T-helper 2 cell (primary cell): ENCODE results near the gene TBC1D3B.
"Not testable (repeated sequence)": the region's sequence is repeated elsewhere in the genome, so short reads cannot be mapped to it uniquely, and the experiment has no call there.

ENCODE experiments used
- DNase-seq, 5 experiments: peaks; one replicate each; pipeline versions ENCODE4 v3.0.0 to v3.0.0-alpha.2; 2012 to 2022
- total RNA-seq, 2 donors: gene quantifications; one replicate each; lab custom pipeline; 2026; lab: John Stamatoyannopoulos, UW

Gene TBC1D3B
- 0 to 0.20 reads per million in 2 donors for total RNA-seq

GRCh38 chr17:36176536-36176935 is at the start of gene TBC1D3B:
Gene TBC1D3B (minus strand): TSS chr17:36176636. CDS start chr17:36175050, 1,586 bp downstream.
- DNase-seq: not testable (repeated sequence)

DNA sequence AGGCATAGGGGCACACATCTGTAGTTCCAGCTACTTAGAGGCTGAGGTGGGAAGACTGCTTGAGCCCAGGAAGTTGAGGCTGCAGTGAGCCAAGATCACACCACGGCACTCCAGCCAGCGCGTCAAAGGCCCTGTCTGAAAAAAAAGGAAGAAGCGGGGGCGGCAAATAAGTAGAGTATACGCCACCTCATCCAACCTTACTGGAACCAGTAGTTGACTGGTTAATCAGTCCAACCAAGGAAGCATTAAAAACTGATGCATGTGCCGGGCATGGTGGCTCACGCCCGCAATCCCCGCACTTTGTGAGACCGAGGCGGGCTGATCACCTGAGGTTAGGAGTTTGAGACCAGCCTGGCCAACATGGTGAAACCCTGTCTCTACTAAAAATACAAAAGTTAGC is 46.5 kb upstream of the TBC1D3B start:
- DNase-seq: not testable (repeated sequence)

DNA sequence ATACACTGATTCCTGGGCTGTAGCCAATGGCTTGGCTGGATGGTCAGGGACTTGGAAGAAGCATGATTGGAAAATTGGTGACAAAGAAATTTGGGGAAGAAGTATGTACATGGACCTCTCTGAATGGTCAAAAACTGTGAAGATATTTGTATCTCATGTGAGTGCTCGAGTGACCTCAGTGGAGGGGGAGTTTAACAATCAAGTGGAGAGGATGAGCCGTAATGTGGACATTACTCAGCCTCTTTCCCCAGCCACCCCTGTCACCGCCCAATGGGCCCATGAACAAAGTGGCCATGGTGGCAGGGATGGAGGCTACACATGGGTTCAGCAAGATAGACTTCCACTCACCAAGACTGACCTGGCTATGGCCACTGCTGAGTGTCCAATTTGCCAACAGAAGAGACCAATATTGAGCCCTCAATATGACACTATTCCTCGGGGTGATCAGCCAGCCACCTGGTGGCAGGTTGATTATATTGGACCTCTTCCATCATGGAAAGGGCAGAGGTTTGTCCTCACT is 45.2 kb upstream of the TBC1D3B start:
- not testable (repeated sequence) for DNase-seq

DNA sequence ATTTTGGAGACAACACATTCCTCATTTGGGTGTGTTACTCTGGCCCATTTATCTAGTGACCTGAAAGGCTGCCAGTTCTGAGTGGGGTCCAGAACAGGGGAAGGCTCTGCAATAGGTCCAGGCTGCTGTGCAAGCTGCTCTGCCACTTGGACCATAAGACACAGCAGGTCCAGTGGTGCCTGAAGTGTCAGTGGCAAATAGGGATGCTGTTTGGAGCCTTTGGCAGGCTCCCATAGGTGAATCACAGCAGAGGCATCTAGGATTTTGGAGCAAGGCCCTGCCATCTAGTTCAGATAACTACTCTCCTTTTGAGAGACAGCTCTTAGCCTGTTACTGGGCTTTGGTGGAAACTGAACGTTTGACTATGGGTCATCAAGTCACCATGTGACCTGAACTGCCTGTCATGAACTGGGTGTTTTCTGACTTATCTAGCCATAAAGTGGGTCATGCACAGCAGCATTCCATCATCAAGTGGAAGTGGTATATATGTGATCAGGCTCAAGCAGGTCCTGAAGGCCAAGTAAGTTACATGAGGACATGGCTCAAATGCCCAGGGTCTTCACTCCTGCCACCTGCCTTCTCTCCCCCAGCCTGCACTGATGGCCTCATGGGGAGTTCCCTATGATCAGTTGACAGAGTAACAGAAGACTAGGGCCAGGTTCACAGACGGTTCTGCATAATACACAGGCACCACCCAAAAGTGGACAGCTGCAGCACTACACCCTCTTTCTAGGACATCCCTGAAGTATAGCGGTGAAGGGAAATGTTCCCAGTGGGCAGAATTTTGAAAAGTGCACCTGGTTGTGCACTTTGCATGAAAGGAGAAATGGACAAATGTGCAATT is 44.5 kb upstream of the TBC1D3B start:
- DNase-seq: not testable (repeated sequence)

DNA sequence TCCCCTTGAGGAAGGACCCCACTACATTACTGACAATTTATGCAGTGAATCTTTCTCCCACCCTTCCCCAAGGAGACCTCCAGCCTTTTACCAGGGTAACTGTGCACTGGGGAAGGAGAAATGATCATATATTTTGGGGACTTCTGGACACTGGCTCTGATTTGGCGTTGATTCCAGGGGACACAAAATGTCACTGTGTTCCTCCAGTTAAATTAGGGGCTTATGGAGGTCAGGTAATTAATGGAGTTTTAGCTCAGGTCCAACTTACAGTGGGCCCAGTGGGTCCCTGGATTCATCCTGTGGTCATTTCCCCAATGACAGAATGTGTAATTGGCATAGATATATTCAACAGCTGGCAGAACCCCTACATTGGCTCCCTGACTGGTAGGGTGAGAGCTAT is 43.1 kb upstream of the TBC1D3B start:
- not testable (repeated sequence) for DNase-seq

- not testable (repeated sequence) for DNase-seq
Observed at GRCh38 chr17:36215406-36216308, 39.2 kb upstream of the TBC1D3B start.

DNA sequence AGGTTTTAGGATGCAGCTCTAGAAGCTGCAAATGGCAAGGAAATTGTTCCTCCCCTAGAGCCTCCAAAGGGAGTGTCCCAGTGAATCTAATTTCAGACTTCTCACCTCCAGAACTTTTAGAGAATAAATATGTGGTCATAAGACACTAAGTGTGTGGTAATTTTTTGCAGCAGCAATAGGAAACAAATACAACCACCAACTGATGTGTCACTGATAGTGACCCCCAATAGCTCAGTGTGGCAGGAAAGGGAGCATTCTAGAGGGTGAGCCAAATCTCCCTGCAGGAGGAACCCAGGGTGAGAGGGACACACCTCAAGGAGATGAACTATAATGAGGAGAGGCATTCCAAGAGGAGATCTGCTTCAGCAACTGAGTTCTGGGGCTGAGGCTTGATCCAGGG is 38.5 kb upstream of the TBC1D3B start:
- DNase-seq: no peak

- no peak for DNase-seq
Observed at GRCh38 chr17:36213695-36214094, 37.3 kb upstream of the TBC1D3B start.

GRCh38 chr17:36212966-36213365 is 36.5 kb upstream of the TBC1D3B start:
- DNase-seq: peak in 1 of 5 experiments; percentile 2

DNA sequence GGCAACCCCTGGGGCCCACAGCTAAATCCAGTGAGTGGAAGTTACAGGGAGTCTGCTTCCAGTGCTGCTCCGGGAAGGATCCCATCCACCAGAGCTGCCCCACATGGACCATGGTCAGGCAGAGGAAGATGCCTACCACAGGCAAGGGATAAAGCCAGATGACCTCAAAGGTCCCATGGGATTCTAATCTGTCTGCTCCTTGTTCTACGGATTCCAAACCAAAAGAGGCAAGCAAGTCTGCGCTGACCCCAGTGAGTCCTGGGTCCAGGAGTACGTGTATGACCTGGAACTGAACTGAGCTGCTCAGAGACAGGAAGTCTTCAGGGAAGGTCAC is 35.8 kb upstream of the TBC1D3B start:
- no peak for DNase-seq

GRCh38 chr17:36211484-36212271 is 35.2 kb upstream of the TBC1D3B start:
- not testable (repeated sequence) for DNase-seq

- not testable (repeated sequence) for DNase-seq
Observed at GRCh38 chr17:36210439-36211211, 34.2 kb upstream of the TBC1D3B start, which contains the start of gene CCL4L2. Gene CCL4L2 (plus strand): TSS chr17:36211063.

DNA sequence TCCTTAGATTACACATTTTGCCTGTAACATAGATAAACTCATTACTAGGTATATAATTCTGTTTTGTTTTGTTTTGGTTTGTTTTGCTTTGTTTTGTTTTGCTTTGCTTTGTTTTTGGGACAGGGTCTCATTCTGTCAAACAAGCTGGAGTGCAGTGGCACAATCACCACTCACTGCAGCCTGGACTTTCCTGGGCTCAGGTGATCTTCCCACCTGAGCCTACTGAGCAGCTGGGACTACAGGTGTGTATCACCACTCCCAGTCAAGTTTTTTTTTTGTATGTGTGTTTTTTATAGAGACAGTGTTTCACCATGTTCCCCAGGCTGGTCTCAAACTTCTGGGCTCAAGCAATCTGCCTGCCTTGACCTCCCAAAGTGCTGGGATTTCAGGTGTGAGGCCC is 33.1 kb upstream of the TBC1D3B start:
- DNase-seq: no peak

GRCh38 chr17:36207383-36207782 is 30.9 kb upstream of the TBC1D3B start:
- DNase-seq: not testable (repeated sequence)

GRCh38 chr17:36206486-36206821 is 30.0 kb upstream of the TBC1D3B start:
- peak in 1 of 5 experiments; percentile 24 for DNase-seq

DNA sequence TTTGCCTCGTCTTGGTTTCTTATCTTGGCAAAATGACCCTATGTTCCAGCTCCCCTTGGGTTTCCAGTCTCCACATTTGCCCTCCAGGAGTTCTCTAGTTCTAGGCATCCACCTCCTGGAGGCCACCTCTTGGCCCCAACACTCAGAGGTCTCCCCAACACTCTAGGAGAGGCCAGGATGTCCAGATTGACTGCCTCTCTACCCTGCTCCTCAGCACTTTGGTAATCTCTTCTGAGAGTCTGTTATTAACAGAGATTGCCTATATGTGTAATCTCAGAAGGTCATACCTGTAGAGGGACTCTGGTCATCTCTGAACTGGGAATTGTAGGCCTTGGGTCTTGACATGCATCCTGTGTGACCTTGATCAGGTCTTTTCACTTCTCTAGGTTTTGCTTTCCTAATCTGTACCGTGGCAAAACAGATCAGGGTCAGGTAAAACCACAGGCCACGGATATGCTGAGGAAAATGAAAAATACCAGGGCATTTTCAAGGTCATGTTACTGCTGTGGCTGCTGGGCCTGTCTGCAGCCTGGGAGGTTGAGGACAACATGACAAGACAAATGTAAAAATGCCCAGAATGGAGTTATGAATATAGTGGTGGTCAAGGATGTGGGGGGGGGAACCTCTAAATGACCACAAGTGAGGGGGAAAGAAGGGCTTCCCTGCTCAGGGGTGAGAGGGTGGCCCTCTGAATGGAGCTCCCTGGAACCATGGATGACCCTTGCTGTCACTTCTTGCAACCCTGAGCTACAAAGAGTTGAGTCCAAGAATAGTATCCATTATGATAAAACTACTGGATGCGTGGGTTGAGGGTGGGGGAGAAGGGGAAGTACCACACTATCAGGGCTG is 29.4 kb upstream of the TBC1D3B start:
- DNase-seq: no peak

DNA sequence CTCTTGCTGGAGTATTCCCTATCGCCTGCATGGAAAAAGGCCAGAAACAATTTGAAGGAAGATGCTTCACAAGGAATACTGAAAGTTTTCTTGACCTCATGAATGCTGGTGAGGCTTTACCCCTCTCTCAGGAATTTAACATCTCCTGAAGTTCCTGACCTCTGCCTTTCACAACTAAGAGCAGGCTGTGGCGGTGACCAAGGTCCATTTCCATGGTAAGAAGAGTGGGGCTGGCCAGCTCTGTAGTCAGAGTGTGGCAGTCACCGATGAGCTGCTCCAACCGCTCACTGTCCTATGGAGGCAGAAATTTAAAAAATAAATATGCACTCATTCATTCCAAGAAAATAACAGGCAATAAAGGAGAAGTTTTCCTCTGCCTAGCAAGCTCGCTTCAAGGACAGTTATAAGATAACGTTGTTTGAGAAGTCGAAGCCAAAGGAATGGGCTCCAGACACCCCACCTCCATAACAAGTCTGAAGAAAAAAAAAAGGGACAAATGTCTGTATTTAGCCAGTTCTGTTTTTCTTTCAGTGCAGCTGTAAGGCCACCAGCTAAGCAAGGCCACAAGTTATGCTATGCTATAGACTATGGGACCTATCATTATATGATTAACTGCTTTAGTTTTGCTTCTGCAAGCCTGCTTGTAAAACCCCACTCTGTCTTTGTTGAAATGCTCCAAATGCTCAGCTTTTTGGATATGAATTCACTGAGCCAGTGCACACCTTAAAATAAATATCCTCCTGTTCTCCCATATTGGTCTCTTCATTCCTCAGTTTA is 28.5 kb upstream of the TBC1D3B start:
- no peak for DNase-seq

DNA sequence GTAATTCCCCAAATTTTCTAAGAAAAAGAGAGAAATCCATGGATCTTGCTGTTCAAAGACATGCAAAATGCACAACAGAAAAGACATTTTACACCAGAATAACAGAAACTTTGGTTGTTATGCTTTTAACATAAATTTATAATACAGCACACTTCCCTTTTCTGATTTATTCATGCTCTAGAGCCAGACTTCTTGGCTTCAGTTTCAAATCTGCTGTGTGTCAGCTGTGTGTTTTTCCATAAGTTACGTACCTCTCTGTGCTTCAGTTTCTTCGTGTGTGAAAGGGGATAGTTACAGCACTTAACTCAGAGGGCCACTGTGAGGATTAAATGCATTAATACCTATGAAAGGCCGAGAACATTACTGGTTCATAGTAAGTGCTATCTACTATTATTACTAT is 26.9 kb upstream of the TBC1D3B start:
- DNase-seq: no peak

- not testable (repeated sequence) for DNase-seq
Observed at GRCh38 chr17:36201506-36201905, 25.1 kb upstream of the TBC1D3B start.

DNA sequence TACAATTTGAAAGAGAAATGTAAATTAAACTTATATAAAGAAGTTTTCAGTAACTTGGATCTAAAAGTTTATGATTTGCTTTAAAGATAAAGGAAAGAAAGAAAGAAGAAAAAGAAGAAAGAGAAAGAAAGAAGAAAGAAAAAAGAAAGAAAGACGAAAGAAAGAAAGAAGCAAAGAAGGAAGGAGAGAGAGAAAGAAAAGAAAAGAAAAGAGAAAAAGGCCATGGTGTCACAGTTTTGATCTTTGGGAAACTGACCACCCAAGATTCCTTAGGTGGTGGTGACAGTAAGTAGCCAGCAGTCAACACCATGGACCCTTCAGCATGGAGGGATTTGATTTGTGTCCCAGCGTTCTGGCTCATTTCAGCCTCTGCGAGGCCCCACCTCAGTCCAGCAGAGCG is 24.7 kb upstream of the TBC1D3B start:
- not testable (repeated sequence) for DNase-seq
